Lung (tissue), 12 donors: ENCODE results near the gene SNTG2. TPM values are rescaled to one million over a fixed set of nuclear protein-coding genes. Genes with fewer than 3 reads are reported as not detected.

ENCODE experiments used
- ATAC-seq: fragments of 200-7000 bp; cut with Tn5 transposase; one replicate; pipeline ENCODE4 v1.9.1; 2020; ENCODE audit warnings: moderate number of reproducible peaks; ENCODE audit not compliant: insufficient read depth, low FRiP score
- DNase-seq, 3 donors: peaks; one replicate each; pipeline ENCODE4 v3.0.0-alpha.2; 2013 to 2017
- H3K27ac ChIP-seq, 2 donors: one replicate each; pipeline ENCODE4 v1.5.1; 2013; ENCODE audit warnings: mild to moderate bottlenecking in 2 of 2, moderate library complexity in 2 of 2, control low read depth in 1 of 2, inconsistent platforms in 1 of 2, low read depth in 1 of 2, low read length in 1 of 2
- H3K27me3 ChIP-seq, 3 donors: one replicate each; pipeline ENCODE4 v1.5.1; 2013; ENCODE audit warnings: low read length in 2 of 3; ENCODE audit not compliant: control insufficient read depth in 3 of 3, insufficient read depth in 3 of 3
- H3K36me3 ChIP-seq, 4 donors: one replicate each; pipeline ENCODE4 v1.5.1; 2013; ENCODE audit warnings: low read length in 4 of 4, mild to moderate bottlenecking in 1 of 4, moderate library complexity in 1 of 4; ENCODE audit not compliant: control insufficient read depth in 4 of 4, insufficient read depth in 4 of 4
- H3K4me1 ChIP-seq, 5 donors: one replicate each; pipeline ENCODE4 v1.5.1; 2013; ENCODE audit warnings: low read length in 5 of 5, mild to moderate bottlenecking in 2 of 5, moderate library complexity in 1 of 5; ENCODE audit not compliant: control insufficient read depth in 5 of 5, insufficient read depth in 5 of 5
- H3K4me3 ChIP-seq: one replicate; pipeline ENCODE4 v1.5.1; 2013; ENCODE audit warnings: mild to moderate bottlenecking, control low read depth, moderate library complexity
- H3K9ac ChIP-seq, 2 donors: one replicate each; pipeline ENCODE4 v1.5.1; 2013; ENCODE audit warnings: low read length in 2 of 2, control low read depth in 1 of 2; ENCODE audit not compliant: insufficient read depth in 1 of 2
- H3K9me3 ChIP-seq, 4 donors: one replicate each; pipeline ENCODE4 v1.5.1; 2013; ENCODE audit warnings: low read length in 3 of 4, mild to moderate bottlenecking in 1 of 4, moderate library complexity in 1 of 4; ENCODE audit not compliant: control insufficient read depth in 4 of 4, insufficient read depth in 3 of 4
- CTCF ChIP-seq: IDR thresholded peaks from 2 replicates; pipeline ENCODE4 v1.5.1; 2012; ENCODE audit warnings: mild to moderate bottlenecking; ENCODE audit errors: control extremely low read depth, extremely low read depth
- WGBS, 2 donors: extraction: QIAGEN DNeasy Blood & Tissue Kit; methylation state at CpG; one replicate each; pipeline ENCODE4 v1.1.7; 2013; 5-methylcytosine and 5-hydroxymethylcytosine counted together
- polyA plus RNA-seq, 2 donors: library from polyadenylated mRNA; stranded (reverse); fragments of 200-250 nt; gene quantifications; one replicate each; pipeline ENCODE4 v1.2.1, GENCODE V29; 2013
- total RNA-seq, 2 donors: library from RNA; depleted of rRNA in 1 of 2; stranded (reverse); fragments of >200 nt in 1 of 2; gene quantifications; one replicate each; pipeline ENCODE4 v1.2.1, GENCODE V29; 2014 to 2021
- donor health status: control.
- donor health status: control.
- donor health status: Bipolar disorder and iron deficiency.
- donor health status: healthy.
- donor health status: DM: yes; HTN: yes; CAD: no.

The SNTG2 gene
- total and polyA plus RNA-seq, 4 donors, result 0.31 to 1.8 (median 1.2) TPM

- ATAC-seq (no peak), DNase-seq (no peak)
- Histone ChIP-seq H3K27me3 (peaks cover 5 to 45% (median 32%) of the 10 kb centered on the region in 3 donors), H3K27ac (no peak overlapping the region), H3K9ac (no peak overlapping the region), H3K36me3 (no peaks in the 10 kb centered on the region), H3K9me3 (peaks cover 0 to 2% (median 0%) of the 10 kb centered on the region in 4 donors), H3K4me3 (no peak overlapping the region), H3K4me1 (peaks cover 0 to 3% (median 0%) of the 10 kb centered on the region in 5 donors)
- TF ChIP-seq CTCF, result no peak
- 17 to 32% methylated on average over 1 of the region's 1 CpG for WGBS, 2 donors
Measured at GRCh38 chr2:954687-955000, 4.0 kb downstream of the SNTG2 start.

- Histone ChIP-seq H3K27ac (no peak overlapping the region), H3K4me3 (no peak overlapping the region), H3K9me3 (peaks cover 0 to 2% (median 0%) of the 10 kb centered on the region in 4 donors), H3K27me3 (peaks cover 3 to 41% (median 28%) of the 10 kb centered on the region in 3 donors), H3K36me3 (no peaks in the 10 kb centered on the region), H3K9ac (no peak overlapping the region), H3K4me1 (peaks cover 0 to under 1% (median 0%) of the 10 kb centered on the region in 5 donors)
- DNase-seq, result no peak
- WGBS, 2 donors, result 77 to 82% methylated on average over 31 to 33 of the region's 33 CpGs
- no peak for ATAC-seq
- no peak for TF ChIP-seq CTCF
Measured at GRCh38 chr2:955829-956731, 5.4 kb downstream of the SNTG2 start.

GRCh38 chr2:959457-959856 is 8.8 kb downstream of the SNTG2 start:
- Histone ChIP-seq H3K36me3 (no peaks in the 10 kb centered on the region), H3K9ac (no peak overlapping the region), H3K4me3 (no peak overlapping the region), H3K27ac (no peak overlapping the region), H3K4me1 (no peaks in the 10 kb centered on the region), H3K9me3 (no peaks in the 10 kb centered on the region), H3K27me3 (peaks cover 0 to 8% (median 3%) of the 10 kb centered on the region in 3 donors)
- DNase-seq (no peak), ATAC-seq (no peak)
- WGBS, 2 donors, result 86% methylated on average over 10 of the region's 10 CpGs
- no peak for TF ChIP-seq CTCF
